Measurements from ENCODE around the gene SLC22A4.

- TF ChIP-seq CTCF (IDR thresholded peaks at IDR 0.05) (no peak), SIN3A (IDR thresholded peaks at IDR 0.05; ENCODE audit: borderline replicate concordance, insufficient read depth, low read depth, low read length) (no peak), TCF7L2 (IDR thresholded peaks at IDR 0.05; ENCODE audit: low read depth, low read length) (no peak), POLR2AphosphoS5 (IDR thresholded peaks at IDR 0.05; ENCODE audit: low read depth, low read length) (no peak)
These were observed 76.9 kb downstream of the SLC22A4 start for GRCh38 chr5:132370971-132371602.

Data from Panc1 (cell line).